GM11168 (cell line): ENCODE data around the gene NKX1-1.
"Not testable (repeated sequence)": the region's sequence is repeated elsewhere in the genome, so short reads cannot be mapped to it uniquely, and the experiment has no call there.

Experiments used
- in situ Hi-C: fragments of 300-500 bp; cut with MboI; formaldehyde crosslinking; loops from one replicate; pipeline ENCODE4 v1.12.0; 2022; ENCODE audit warnings: low sequenced_read_pairs; ENCODE audit not compliant: unreplicated experiment

The NKX1-1 gene

DNA sequence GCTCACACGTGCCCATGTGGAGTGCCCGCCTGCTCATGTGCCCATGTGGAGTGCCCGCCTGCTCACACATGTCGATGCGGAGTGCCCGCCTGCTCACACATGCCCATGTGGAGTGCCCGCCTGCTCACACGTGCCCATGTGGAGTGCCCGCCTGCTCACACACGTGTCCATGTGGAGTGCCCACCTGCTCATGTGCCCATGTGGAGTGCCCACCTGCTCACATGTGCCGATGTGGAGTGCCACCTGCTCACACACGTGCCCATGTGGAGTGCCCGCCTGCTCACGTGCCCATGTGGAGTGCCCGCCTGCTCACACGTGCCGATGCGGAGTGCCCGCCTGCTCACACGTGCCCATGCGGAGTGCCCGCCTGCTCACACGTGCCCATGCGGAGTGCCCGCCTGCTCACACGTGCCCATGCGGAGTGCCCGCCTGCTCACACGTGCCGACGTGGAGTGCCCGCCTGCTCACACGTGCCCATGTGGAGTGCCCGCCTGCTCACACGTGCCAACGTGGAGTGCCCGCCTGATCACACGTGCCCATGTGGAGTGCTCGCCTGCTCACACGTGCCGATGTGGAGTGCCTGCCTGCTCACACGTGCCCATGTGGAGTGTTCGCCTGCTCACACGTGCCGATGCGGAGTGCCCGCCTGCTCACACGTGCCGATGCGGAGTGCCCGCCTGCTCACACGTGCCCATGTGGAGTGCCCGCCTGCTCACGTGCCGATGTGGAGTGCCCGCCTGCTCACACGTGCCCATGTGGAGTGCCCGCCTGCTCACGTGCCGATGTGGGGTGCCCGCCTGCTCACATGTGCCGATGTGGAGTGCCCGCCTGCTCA lies 11.5 kb downstream of the NKX1-1 start:
- in situ Hi-C loops = not testable (repeated sequence)

DNA sequence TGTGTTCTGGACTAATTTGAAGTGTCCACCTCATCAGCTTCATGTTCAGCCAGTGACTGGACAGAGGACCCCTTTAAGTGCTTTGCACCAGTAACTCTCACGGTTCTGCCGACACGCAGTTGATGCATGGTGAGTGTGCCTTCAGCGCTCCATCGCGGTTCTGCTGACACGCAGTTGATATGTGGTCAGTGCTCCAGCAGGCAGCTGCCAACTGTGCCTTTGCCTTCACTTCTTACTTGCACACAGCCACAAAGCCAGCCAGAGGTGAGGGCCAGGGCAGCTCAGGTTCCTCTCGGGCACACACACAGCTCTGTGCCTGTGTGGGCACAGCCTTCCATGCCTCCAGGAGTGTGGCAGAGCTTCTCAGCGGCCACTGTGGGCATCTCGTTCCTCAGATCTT lies 12.4 kb downstream of the NKX1-1 start:
- in situ Hi-C loops = no loop called here

DNA sequence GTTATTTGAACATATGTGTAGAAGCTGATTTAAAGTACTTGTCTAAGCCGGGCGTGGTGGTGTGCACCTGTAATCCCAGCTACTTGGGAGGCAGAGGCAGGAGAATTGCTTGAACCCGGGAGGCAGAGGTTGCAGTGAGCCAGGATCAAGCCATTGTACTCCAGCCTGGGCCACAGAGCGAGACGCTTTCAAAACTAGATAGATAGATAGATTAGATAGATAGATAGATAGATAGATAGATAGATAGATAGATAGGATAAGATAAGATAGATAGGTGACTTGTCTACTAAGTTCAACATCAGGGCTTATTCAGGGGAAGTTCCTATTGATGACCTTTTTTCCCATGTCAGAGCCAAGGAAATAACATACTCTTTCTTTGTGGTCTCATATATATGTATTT lies 12.9 kb downstream of the NKX1-1 start:
- in situ Hi-C loops = not testable (repeated sequence)

DNA sequence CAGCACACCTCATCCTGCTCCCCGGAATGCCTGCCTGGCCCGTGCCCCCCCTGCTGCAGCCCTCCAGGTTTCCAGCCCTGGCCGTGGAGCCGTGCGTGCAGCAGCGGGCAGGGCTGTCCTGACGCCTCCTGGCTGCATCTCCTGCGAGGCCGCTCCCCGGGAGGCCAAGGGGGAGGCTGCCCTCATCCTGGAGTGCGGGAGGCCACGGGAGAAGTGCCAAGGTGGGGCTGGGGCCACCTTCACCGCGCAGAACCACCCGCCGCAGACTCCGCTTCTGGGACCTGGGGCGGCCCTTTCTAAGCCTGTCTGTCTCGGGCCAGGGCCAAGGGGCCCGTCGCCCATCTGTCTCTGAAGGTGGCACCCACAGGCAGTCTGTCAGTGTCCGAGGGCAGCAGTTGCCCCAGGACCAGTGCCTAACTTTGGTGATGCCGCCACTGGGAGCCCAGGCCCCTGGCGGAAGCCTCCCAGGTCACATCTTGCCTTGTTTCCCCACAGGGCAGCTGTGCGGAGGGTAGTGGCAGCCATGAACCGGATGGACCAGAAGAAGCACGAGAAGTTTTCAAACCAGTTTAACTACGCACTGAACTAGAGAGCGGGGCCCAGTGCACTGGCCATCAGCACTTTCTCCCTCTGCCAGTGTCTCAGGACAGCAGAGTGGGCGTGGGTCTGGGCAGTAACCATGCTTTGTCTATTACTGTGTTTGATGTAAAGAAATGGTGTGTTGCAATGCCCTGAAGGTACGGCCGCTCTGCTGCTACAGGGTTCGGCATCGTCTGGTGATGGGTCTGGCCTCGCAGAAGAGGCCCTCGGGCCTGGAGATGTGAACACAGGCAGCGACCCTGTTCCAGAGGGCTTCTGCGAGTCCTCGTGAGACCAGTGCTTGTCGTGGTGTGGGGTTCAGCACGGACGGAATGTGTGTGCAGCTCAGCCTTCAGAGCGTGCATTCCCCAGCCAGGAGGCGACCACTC lies 20.6 kb downstream of the NKX1-1 start:
- in situ Hi-C loops = no loop called here

DNA sequence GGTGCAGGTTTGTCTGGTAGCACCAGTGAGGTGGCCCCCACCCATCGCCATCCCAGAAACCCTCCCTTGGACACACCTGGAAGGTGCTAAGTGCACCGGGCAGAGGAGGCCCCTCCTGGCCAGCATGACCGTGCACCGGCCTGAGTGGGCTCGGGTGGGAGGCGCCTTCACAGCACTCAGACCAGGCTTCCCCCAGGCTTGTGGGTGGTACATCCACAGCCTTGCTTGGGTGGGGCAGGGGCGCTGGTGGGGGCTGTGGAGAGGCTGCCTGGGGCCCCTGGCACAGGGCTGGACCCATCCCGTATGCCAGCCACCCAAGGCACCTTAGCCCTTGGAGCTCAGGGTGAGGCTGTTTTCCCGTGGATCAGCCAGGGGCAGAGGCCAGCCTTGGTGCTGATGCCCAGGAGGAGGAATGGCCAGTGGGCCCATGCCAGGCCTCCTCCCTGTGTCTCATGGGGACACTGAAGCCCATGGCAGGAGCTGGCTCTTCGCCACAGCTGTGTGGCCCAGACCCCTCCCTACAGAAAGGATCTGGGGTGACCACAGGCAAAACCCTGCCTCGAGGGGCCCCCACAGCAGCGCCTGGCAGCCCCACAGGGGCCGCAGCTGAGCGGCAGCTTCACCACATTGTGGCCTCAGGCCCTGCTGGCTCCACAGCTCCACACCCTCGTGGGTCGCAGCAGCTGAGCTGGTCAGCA lies 21.4 kb downstream of the NKX1-1 start:
- in situ Hi-C loops = no loop called here

DNA sequence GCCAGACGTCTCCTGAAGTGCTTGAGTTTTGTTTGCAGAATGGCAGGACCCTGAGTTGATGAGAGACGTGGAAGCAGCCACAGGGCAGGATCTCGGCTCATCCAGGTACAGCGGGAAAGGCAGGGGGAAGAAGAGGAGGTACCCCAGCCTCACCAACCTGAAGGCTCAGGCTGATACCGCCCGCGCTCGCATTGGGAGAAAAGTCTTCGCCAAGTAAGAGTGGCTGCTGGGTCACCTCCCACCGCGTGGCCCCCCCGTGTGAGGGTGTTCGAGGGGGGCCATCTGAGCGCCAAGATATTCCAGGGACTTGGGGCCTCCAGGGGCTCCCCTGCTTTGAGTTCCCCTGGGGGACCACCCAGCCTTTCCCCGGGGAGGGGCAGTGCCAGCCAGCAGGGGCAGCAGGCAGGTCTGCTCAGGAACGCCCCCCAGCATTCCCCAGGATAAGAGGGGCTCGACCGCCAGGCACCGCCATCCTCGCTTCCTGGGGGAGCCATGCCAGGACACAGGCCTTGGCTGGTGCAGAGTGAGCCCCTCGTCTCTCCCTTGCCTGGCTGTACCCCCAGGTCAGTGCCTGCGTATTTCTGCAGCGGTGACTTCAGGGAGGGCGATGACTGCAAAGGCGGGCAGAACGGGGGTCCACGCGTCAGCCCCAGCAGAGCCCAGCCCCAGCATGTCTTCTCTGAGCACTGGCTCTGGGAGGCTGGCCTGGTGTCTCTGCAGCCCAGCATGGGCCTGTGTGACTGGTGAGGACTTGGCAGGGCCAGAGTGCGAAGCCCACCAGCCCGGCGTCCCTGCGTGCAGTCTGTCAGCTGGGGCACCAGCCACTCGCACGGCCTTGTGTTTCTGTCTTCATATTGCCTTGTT lies 22.3 kb downstream of the NKX1-1 start:
- in situ Hi-C loops = no loop called here

DNA sequence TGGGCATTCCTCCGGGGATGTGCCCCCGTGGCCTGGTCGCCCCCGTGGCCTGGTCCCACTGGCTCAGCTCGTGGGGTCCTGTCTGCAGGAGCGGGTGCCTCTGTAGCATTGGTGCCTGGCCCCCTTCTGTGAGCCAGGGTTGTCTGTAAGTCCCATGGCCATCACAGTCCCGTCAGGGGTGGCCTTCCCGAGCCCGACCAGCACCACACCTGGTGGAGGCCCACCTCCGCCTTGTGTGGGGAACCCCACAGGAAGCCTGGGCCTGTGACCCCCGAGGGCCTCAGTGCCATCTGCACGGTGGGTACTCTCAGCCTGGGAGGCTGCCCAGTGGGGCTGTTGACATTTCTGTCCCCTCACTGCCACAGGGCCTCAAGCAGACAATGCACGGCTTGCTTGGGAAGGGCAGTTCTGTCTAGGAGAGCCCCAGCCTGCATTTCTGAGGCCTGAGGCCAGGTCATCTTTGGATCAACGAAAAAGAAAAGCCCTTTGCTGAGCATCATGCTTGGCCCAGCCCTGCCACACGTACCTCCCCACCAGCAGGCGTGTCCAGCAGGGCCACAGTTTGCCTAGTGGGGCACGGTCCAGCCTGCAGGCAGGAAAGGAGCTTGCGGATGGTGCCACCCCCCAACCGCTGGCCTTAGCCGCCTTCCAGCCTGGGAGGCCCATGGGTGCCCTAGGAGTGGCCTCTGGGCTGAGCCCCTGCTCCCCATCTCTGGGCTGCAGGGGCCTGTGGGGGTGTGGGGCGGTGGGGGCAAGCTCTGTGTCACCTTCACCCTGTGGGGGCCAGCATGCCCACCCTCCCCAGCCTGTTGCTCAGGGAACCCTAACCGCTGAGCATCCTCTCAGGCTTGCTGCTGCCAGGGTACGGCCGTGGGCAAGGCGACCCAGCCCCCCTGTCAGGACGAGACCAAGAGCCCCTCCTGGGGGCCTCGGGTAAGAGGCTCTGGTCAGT lies 23.2 kb downstream of the NKX1-1 start:
- in situ Hi-C loops = no loop called here

DNA sequence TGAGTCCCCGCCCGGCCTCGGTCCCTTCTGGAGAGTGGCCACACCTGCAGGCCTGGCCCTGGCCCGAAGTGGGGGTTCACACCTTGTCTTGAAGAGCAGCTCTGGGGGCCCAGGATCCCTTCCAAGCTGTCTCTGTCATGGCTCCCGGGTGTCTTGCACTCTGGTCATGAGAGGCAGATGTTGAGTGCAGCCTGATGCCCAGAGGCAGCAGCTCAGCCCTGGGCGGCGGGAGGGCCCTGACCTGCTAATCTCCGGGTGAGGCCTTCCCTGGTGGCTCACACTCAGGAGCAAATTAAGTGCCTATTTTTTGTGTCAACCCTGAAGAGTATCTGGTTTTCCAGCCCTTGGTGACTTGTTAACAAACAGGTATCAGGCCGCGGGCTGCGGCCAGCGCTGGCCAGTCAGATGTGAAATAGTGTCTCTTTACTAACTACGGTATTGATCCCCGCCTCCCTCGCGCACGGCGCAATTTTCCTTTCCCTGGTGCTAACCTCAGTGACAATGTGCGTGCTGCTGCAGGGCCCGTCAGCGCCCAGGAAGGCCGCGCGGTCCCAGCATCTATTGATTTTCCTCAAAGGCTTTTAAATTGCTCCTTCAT lies 24.2 kb downstream of the NKX1-1 start:
- in situ Hi-C loops = no loop called here

DNA sequence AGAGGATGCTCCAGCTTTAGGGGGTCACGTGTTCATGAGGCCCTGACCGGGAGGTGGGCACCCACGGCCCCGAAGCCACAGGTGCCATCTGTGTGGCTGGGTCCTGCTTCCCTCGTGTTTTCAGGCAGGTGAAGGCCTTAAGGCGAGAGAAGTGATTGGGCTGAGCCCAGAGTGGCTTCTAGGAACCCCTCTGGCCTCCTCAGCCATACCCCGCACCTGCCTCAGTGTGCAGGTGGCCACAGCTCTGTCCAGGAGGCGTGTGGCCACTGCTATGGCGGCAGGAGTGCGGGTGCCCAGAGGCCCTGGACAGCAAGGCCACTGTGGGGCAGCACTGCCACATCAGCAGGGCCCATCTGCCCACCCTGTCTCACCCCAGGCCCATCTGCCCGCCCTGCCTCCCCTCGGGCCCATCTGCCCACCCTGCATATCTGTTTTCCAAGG lies 25.0 kb downstream of the NKX1-1 start:
- in situ Hi-C loops = no loop called here

DNA sequence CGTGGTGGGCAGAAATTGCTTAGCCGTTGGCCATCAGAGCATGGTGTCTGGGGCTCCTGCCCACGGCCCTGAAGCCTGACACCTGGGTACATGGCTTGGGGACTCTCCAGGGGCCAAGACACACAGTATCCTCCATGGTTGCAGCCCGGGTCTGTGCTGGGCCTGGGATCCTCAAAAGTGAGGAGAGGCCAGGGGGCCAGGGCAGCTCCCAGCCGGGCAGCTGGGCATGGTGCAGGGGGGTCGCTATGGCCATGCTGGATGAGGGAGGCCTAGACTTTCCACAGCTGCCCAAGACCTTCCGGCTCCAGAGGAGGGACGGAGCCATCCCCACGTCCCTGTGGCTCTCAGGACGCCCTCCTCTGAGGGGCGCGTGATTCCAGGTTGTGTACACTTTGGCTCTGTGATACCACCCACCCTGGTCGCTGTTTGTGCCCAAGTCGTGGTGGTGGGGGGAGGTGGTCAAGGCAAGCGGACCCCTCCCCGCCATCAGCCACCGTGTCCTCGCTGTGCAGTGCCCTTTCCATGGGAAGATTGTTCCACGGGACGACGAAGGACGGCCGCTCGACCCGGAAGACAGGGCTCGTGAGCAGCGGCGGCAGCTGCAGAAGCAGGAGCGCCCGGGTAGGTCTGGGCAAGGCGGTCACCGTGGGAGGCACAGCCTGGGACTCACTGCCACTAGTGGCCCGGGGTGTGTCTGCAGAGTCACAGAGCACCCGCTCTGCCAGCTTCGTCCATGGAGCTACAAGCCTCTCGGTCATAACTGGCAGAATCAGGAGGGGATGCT lies 25.7 kb downstream of the NKX1-1 start:
- in situ Hi-C loops = no loop called here

DNA sequence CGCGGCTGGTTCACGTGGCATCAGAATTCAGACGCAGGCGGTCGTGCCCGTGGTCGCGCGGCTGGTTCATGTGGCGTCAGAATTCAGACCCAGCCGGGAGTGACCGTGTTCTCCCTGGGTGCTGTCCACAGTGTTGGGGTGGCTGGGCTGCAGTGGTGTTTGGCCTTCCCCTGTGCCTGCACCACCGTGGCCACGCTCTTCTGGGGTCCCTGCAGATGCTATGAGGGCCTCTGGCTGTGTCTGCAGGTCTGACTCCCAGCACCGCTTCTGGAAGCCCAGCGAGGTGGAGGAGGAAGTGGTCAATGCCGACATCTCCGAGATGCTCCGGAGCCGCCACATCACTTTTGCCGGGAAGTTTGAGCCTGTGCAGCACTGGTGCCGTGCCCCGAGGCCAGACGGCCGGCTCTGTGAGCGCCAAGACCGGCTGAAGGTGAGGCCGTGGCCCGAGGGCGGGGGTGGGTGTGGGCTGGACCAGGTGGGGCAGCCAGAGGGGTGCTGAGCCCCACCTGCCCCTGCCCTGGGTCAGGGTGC lies 26.4 kb downstream of the NKX1-1 start:
- in situ Hi-C loops = no loop called here

DNA sequence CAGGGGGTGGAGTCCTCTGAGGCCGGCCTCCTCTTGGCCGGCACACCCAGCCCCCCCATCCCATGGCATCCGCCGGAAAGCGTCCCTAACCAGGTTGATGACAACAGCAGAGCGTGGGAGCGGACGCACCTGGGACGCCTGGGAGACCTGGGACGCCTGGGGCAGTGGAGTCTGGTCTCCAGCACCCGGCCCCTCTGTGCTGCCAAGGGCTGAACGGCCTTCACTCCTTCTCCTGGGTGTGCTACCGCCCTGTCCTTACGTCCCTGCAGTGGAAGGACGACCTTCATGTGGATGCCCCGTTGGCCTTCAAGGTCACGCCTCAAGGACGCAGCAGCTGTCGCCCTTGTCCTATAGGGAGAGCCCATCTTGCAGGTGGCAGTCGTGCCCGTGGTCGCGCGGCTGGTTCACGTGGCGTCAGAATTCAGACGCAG lies 26.9 kb downstream of the NKX1-1 start:
- in situ Hi-C loops = no loop called here

DNA sequence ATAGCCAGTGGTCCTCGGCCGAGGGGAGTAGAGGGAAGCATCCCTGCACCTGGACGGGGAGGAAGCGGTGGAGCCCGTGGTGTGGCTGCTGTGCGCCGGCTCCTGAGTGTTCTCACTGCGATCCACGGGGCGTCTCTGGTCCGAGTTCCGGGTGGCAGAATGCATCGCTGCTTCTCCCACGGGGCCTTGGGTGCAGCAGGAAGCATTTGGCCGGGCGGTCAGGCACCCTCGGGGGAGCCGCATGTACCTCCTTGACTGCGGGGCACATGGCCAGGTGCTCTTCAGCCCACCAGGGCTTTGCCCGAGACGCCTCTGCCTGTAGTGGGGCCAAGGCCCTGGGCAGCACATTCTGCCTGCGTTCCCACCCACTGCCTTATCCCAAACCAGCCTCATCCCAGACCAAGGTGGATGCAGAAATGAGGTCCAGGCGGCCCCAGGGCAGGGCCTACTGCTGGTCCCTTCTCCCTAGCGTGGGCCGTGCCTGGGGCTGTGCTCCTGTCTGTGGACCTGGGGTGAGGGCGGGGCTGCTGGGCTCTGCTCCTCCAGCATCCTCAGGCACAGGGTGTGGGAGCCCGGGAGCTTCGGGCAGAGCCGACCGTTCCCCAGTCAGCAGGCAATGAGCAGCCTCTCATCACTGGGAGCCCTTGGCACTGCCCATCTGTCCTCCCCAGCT lies 27.5 kb downstream of the NKX1-1 start:
- in situ Hi-C loops = no loop called here

DNA sequence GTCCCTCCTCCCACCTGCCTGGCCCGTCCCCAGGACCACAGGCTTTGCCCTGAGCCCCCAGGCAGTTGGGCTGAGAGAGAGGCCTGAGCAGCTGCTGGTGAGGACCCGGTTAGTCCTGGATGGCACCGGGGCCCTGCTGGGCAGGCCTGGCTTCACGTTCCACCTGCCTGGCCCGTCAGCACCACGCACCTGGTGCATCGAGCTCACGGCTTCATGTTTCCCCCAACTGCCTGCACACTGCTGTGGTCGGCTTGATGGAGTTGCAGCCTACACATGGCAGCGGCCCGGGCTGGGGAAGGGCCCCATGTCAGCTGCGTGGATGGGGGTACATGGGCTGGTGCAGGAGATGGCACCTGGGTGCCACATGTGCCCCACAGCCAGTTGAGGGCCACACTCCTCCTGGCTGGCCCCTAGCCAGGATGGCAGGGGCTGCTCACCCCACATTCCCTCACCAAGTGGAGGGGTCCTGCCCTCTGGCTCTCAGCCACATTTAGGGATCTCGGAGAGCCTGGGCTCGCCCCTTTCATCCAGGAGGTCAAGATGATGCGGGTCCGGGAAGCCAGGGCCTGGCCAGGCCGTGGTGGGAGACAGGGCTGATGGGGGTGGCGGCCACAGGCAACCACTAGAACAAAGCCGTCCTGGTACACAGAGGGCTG lies 28.5 kb downstream of the NKX1-1 start:
- in situ Hi-C loops = no loop called here

DNA sequence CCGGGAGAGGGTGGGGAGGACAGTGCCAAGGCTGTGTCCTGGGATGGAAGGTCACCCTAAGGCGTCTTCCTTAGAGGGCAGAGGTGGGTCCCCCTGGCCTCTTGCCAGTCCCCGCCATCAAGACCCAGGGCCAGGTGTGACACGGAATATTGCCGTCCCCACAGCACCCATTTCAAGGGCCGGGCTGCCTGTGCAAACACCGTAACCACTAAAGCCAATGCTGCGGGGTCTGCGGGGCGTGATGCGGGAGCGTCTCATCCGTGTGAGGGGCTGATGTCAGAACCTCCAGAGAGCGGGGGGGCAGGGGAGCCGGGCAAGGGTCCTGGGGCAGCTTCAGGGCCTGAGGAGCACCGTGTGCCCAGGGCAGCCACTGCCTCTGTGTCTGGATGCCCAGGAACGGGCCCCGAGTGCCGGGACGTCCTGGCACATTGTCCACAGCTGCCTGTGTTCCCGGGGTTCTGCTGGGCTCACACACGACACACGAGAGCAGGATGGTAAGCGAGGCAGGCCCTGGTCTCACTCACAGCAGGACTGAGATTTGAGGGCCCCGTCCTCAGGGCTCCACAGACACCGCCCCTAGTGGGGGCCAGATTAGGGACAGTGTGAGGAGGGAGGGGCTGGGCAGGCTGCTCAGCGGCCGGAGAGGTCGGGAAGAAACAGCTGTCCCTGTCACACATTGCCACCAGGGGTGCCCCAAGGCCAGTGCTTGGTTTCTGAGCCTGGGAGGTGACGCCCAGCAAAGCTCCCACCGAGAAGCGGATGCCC lies 29.2 kb downstream of the NKX1-1 start:
- in situ Hi-C loops = no loop called here
